ENCODE data around the gene HCFC1R1.

HCFC1R1 gene

GRCh38 chr16:3045758-3046640, 22.3 kb upstream of the HCFC1R1 start, which contains the start of gene MMP25:
TSS of gene MMP25 (plus strand) at chr16:3046561. CDS start at chr16:3046918, 357 bp downstream.
- no peak within 1 kb of the TSS for H3K27ac ChIP-seq
- H3K9me3 ChIP-seq (ENCODE audit: severe bottlenecking), result no peaks in the 10 kb centered on the region
- no peak for TF ChIP-seq CTCF (IDR thresholded peaks at IDR 0.05; ENCODE audit: low read depth, low read length)
- H3K4me3 ChIP-seq (ENCODE audit: low read depth, low read length), result peak within 1 kb of the TSS; percentile 36
- DNase-seq, result no peak
- H3K27me3 ChIP-seq (ENCODE audit: insufficient read depth, low read depth, severe bottlenecking), result peaks cover 67% of the 10 kb centered on the region
- no peaks in the 10 kb centered on the region for H3K36me3 ChIP-seq

GRCh38 chr16:3044708-3045107, 21.0 kb upstream of the HCFC1R1 start:
- Histone ChIP-seq H3K27ac (no peak overlapping the region), H3K36me3 (no peaks in the 10 kb centered on the region), H3K4me3 (ENCODE audit: low read depth, low read length) (no peak overlapping the region), H3K27me3 (ENCODE audit: insufficient read depth, low read depth, severe bottlenecking) (peaks cover 70% of the 10 kb centered on the region), H3K9me3 (ENCODE audit: severe bottlenecking) (peaks cover under 1% of the 10 kb centered on the region)
- no peak for DNase-seq
- no peak for TF ChIP-seq CTCF (IDR thresholded peaks at IDR 0.05; ENCODE audit: low read depth, low read length)

GRCh38 chr16:3042376-3042775, 18.6 kb upstream of the HCFC1R1 start:
- no peak overlapping the region for H3K27ac ChIP-seq
- no peak for TF ChIP-seq CTCF (IDR thresholded peaks at IDR 0.05; ENCODE audit: low read depth, low read length)
- no peaks in the 10 kb centered on the region for H3K36me3 ChIP-seq
- peaks cover 74% of the 10 kb centered on the region for H3K27me3 ChIP-seq (ENCODE audit: insufficient read depth, low read depth, severe bottlenecking)
- no peak for DNase-seq
- no peak overlapping the region for H3K4me3 ChIP-seq (ENCODE audit: low read depth, low read length)
- H3K9me3 ChIP-seq (ENCODE audit: severe bottlenecking), result peaks cover 5% of the 10 kb centered on the region

DNA sequence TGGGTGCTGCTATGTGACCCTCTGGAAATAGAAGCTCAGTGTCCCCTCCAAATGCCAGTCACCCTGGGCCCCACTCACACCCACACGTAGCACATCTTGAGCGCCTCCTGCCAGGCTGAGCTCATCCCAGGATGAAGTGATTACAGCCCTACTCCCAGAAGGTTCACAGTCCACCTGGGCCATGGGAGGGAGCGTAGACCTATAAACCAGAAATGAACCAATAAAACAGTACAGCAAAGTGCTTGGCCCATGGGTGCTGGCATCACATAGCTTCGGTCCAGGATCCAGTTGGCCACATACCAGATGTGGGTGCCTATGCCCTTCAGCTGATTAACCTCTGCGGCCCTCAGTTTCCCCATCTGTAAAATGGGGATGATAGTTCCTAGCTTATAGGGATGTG, 15.2 kb upstream of the HCFC1R1 start:
- Histone ChIP-seq H3K36me3 (no peaks in the 10 kb centered on the region), H3K4me3 (ENCODE audit: low read depth, low read length) (no peak overlapping the region), H3K9me3 (ENCODE audit: severe bottlenecking) (peaks cover 5% of the 10 kb centered on the region), H3K27me3 (ENCODE audit: insufficient read depth, low read depth, severe bottlenecking) (peaks cover 68% of the 10 kb centered on the region), H3K27ac (no peak overlapping the region)
- no peak for DNase-seq
- no peak for TF ChIP-seq CTCF (IDR thresholded peaks at IDR 0.05; ENCODE audit: low read depth, low read length)

DNA sequence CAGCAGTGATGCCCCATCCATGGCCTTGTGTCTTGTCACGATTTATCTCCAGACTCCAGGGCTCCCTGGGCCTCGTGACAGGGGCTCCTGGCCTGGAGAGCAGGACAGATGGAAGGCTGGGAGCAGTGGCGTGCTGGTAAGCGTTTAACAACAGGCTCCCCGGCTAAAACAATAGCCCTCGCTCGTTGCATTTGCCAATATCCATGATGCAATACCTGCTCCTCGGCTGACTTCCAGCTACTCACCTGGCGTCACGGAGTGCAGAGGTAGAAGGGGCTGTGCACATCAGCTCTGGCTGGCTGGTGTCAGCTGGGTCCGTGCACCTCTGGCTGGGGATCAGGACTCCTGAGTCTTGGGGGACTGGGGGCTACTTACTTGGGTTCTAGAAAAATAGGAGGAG, 14.5 kb upstream of the HCFC1R1 start:
- peaks cover 5% of the 10 kb centered on the region for H3K9me3 ChIP-seq (ENCODE audit: severe bottlenecking)
- DNase-seq, result no peak
- no peak overlapping the region for H3K4me3 ChIP-seq (ENCODE audit: low read depth, low read length)
- no peaks in the 10 kb centered on the region for H3K36me3 ChIP-seq
- H3K27me3 ChIP-seq (ENCODE audit: insufficient read depth, low read depth, severe bottlenecking), result peaks cover 68% of the 10 kb centered on the region
- TF ChIP-seq CTCF (IDR thresholded peaks at IDR 0.05; ENCODE audit: low read depth, low read length), result no peak
- H3K27ac ChIP-seq, result no peak overlapping the region
